ENCODE data around the gene LRRC45. TPM values are rescaled to one million over a fixed set of nuclear protein-coding genes. Genes with fewer than 3 reads are reported as not detected.

The LRRC45 gene
- total and polyA plus RNA-seq, 2 of the 4 experiments (the other 2 are of a cell fraction): 7.2 to 10.2 TPM

DNA sequence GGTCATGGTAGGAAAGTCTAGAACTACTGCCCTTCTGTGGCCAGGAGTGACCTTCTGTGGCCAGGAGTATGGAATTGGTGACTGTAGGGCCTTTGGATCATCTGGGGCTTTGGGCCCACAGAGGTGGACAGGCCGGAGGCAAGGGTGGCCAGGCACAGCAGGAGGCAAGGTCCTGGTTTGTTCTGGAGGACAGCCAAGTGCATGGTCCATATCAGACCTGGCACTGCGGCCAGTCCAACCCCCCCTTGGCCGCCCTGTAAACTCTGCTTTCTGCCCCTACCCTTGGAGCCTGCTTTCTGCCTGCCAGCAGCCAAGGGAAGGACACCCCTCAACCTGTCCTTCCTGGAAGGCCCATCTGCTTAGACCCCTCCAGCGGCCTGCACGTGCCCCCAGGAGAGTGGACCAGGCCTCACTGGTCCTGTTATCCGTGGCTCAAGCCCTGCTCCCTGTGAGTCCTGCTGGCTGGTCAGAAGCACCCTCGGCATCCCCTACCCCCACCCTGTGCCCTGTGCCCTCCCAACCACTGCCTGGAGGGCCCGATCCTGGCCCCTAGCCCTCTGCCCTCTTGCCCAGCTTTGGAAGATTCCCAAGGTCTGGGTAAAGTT lies 16.7 kb downstream of the LRRC45 start:
- Histone ChIP-seq H2BK20ac (ENCODE audit: low read depth, low read length) (no peak overlapping the region), H2BK120ac (ENCODE audit: low read depth, low read length) (no peak overlapping the region), H3K4me1 (ENCODE audit: control insufficient read depth, insufficient read depth, low read length) (peaks cover 7% of the 10 kb centered on the region), H3K9me1 (ENCODE audit: insufficient read depth, low read length) (peaks cover 14% of the 10 kb centered on the region; the same call in 1 of the 2 replicates), H3K18ac (ENCODE audit: low read depth, low read length) (no peak overlapping the region), H3K9ac (ENCODE audit: low read depth, low read length) (no peak overlapping the region), H2AK9ac (replicated peaks; ENCODE audit: low read depth, low read length, poor library complexity) (no peak overlapping the region), H3K79me1 (ENCODE audit: low read depth in 1 of 2, low read length in 2 of 2) (peaks cover 7 to 12% of the 10 kb centered on the region in 2 experiments), H2BK5ac (ENCODE audit: low read depth, low read length, poor library complexity, severe bottlenecking) (no peak overlapping the region), H2AK5ac (ENCODE audit: low read depth, low read length) (no peak overlapping the region), H3K56ac (ENCODE audit: extremely low read depth, insufficient read depth, low read length) (no peak overlapping the region), H2BK15ac (ENCODE audit: low read depth, low read length) (no peak overlapping the region), H4K8ac (ENCODE audit: low read depth in 2 of 2, low read length in 2 of 2) (no peak overlapping the region), H3K4ac (ENCODE audit: low read depth, low read length) (no peak overlapping the region), H2AFZ (replicated peaks; ENCODE audit: low read length, poor library complexity) (no peak overlapping the region), H4K91ac (ENCODE audit: insufficient read depth, low read depth, low read length) (no peak overlapping the region), H4K20me1 (ENCODE audit: insufficient read depth, low read length) (peaks cover 5% of the 10 kb centered on the region), H4K5ac (ENCODE audit: low read depth, low read length) (no peak overlapping the region), H3K23ac (ENCODE audit: low read depth, low read length) (no peak overlapping the region), H3K27ac (ENCODE audit: insufficient read depth, low read length) (no peak overlapping the region), H3K4me2 (ENCODE audit: low read depth, low read length) (no peak overlapping the region), H3K9me3 (ENCODE audit: control insufficient read depth, insufficient read depth, low read length) (no peaks in the 10 kb centered on the region), H3K14ac (replicated peaks; ENCODE audit: low read depth, low read length) (no peak overlapping the region), H3K4me3 (ENCODE audit: insufficient read depth, low read depth, low read length) (no peak overlapping the region), H3K27me3 (ENCODE audit: control insufficient read depth, insufficient read depth, low read length) (no peaks in the 10 kb centered on the region), H3K36me3 (ENCODE audit: control insufficient read depth, insufficient read depth, low read length) (no peaks in the 10 kb centered on the region)
- BruUV-seq (replicated peaks): no TSS peak
- dilution Hi-C loops (cut with HindIII; ENCODE audit: low sequenced_read_pairs, unreplicated experiment) (no loop called here), intact Hi-C loops (cut with micrococcal nuclease) (loop anchor here (10.0 kb wide), 1 partner anchor 285 kb away; no protein-coding TSS in a partner anchor), in situ Hi-C loops (cut with MboI; ENCODE audit: low sequenced_read_pairs) (no loop called here)
- TF ChIP-seq RCOR1 (IDR thresholded peaks at IDR 0.05; ENCODE audit: insufficient replicate concordance, low read length) (no peak), BHLHE40 (IDR thresholded peaks at IDR 0.05; ENCODE audit: low read depth, low read length) (no peak), SMC3 (IDR thresholded peaks at IDR 0.05; ENCODE audit: low read depth, low read length) (no peak), NFE2L2 (IDR thresholded peaks at IDR 0.05; ENCODE audit: low read depth, low read length) (no peak)
- TF ChIP-seq, protein P1, sequence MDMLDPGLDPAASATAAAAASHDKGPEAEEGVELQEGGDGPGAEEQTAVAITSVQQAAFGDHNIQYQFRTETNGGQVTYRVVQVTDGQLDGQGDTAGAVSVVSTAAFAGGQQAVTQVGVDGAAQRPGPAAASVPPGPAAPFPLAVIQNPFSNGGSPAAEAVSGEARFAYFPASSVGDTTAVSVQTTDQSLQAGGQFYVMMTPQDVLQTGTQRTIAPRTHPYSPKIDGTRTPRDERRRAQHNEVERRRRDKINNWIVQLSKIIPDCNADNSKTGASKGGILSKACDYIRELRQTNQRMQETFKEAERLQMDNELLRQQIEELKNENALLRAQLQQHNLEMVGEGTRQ (IDR thresholded peaks at IDR 0.05; ENCODE audit: low read depth, low read length): no peak
- DNase-seq (no peak), ATAC-seq (ENCODE audit: low read depth) (no peak)
- ChIA-PET CTCF (no interaction called here), POLR2A (ENCODE audit: unreplicated experiment) (no interaction called here)
- WGBS, 2 experiments (ENCODE audit: extremely low coverage in 2 of 2, insufficient read length in 1 of 2): 77% methylated on average over 5 of the region's 8 CpGs; no CpG with 5 or more reads in 1 of the 2 experiments

All from IMR-90 (cell line).